PFSK-1 (cell line): Measurements from ENCODE around the gene RPL15.
A peak's percentile ranks its signal among the peaks of the same experiment; 100 is the strongest.

Experiments
- FOXP2 ChIP-seq: optimal IDR thresholded peaks from 2 replicates; pipeline ENCODE3; 2011; ENCODE audit warnings: borderline replicate concordance, control low read depth, inconsistent platforms; ENCODE audit not compliant: insufficient read depth; ENCODE audit errors: extremely low read length, extremely low read depth
- POLR2AphosphoS5 ChIP-seq: IDR thresholded peaks from 2 replicates; pipeline ENCODE4 v1.6.1; 2012; ENCODE audit warnings: low read depth, mild to moderate bottlenecking, control low read depth, low read length, moderate library complexity
- SIN3A ChIP-seq: IDR thresholded peaks from 2 replicates; pipeline ENCODE4 v1.6.1; 2012; ENCODE audit warnings: mild to moderate bottlenecking, low read length, moderate library complexity, borderline replicate concordance; ENCODE audit not compliant: insufficient read depth
- TAF1 ChIP-seq: IDR thresholded peaks from 2 replicates; pipeline ENCODE4 v1.6.1; 2012; ENCODE audit warnings: low read length, control low read depth, borderline replicate concordance; ENCODE audit not compliant: insufficient read depth
- TF ChIP-seq, protein P1 (sequence below), 2 experiments: IDR thresholded peaks; 2 replicates each; pipeline versions ENCODE4 v1.6.1 to v1.8.0; 2011 to 2012; ENCODE audit warnings: low read depth in 2 of 2, low read length in 2 of 2, control low read depth in 1 of 2, inconsistent platforms in 1 of 2, mild to moderate bottlenecking in 1 of 2, moderate library complexity in 1 of 2; ENCODE audit not compliant: insufficient read depth in 1 of 2

RPL15 gene

DNA sequence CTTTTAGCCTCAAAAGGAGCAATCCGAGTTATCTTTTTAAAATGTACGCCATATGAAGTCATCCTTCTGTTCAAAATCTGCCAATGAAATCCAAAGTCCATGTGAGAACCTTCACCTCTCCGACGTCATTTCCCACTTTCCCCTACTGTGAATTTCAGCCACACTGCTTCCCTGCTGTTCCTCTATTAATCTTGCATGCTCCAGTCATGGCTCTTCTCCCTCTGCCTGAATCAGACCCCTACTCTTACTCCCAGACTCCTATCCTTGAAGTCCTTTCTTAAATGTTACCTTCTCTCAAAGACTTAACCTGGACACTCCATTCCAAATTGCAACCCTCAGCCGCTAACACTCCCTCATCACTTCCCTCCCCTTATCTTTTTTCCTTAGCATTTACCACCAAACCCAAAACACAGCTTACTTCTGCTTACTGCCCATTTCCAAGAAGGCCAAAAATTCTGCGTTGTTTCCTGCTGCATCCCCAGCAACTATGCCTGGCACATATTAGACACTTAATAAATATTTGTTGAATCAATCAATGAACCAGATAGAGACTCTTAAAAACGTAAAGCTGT, 1.3 kb upstream of the RPL15 start:
- TF ChIP-seq FOXP2 (no peak), POLR2AphosphoS5 (no peak), TAF1 (no peak), SIN3A (no peak)
- TF ChIP-seq, protein P1, sequence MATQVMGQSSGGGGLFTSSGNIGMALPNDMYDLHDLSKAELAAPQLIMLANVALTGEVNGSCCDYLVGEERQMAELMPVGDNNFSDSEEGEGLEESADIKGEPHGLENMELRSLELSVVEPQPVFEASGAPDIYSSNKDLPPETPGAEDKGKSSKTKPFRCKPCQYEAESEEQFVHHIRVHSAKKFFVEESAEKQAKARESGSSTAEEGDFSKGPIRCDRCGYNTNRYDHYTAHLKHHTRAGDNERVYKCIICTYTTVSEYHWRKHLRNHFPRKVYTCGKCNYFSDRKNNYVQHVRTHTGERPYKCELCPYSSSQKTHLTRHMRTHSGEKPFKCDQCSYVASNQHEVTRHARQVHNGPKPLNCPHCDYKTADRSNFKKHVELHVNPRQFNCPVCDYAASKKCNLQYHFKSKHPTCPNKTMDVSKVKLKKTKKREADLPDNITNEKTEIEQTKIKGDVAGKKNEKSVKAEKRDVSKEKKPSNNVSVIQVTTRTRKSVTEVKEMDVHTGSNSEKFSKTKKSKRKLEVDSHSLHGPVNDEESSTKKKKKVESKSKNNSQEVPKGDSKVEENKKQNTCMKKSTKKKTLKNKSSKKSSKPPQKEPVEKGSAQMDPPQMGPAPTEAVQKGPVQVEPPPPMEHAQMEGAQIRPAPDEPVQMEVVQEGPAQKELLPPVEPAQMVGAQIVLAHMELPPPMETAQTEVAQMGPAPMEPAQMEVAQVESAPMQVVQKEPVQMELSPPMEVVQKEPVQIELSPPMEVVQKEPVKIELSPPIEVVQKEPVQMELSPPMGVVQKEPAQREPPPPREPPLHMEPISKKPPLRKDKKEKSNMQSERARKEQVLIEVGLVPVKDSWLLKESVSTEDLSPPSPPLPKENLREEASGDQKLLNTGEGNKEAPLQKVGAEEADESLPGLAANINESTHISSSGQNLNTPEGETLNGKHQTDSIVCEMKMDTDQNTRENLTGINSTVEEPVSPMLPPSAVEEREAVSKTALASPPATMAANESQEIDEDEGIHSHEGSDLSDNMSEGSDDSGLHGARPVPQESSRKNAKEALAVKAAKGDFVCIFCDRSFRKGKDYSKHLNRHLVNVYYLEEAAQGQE (IDR thresholded peaks at IDR 0.05; ENCODE audit: insufficient read depth in 1 of 2, low read depth in 2 of 2, low read length in 2 of 2): no peak

DNA sequence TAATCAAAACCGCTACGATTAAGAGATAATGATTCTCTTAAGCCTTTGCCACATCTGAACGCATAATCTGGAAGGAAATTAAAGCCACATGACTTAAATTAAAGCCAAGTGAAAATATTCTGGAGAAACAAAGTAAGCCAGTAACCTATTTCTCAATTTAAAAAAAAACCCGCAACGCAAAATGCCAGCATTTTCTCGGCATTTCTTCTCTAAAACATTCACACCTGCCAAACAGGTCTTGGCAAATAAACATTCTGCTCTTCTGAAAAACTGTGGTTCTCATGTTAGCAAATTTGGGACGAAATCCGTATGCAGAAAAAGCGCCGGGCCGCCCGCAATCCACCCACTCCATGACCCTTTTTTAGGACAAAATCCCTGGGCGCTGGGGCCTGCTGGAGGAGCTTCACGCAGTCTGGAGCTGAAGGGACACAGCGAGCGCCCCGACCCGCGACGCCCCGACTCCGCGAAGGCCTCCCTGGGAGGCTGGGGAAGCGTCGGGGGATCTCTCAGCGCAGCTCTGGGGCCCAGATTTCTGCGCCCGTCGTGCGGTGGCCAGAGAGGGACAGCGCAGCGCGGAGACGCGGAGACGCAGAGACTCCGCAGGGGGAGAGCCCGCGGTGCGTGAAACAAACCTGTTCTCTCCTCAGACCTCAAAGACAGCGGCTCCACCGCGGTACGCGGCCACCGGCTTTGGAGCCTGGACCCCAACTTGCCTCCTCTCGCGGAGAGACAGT, 613 bp upstream of the RPL15 start:
- TF ChIP-seq POLR2AphosphoS5: no peak

DNA sequence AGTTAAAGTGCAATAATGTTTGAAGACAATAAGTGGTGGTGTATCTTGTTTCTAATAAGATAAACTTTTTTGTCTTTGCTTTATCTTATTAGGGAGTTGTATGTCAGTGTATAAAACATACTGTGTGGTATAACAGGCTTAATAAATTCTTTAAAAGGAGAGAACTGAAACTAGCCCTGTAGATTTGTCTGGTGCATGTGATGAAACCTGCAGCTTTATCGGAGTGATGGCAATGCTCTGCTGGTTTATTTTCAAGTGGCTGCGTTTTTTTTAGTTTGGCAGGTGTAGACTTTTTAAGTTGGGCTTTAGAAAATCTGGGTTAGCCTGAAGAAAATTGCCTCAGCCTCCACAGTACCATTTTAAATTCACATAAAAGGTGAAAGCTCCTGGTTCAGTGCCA, 2.7 kb downstream of the RPL15 start:
- no peak for TF ChIP-seq POLR2AphosphoS5
- no peak for TF ChIP-seq SIN3A
- no peak for TF ChIP-seq FOXP2
- TF ChIP-seq TAF1: no peak
- TF ChIP-seq, protein P1 (IDR thresholded peaks at IDR 0.05; ENCODE audit: insufficient read depth in 1 of 2, low read depth in 2 of 2, low read length in 2 of 2): no peak

DNA sequence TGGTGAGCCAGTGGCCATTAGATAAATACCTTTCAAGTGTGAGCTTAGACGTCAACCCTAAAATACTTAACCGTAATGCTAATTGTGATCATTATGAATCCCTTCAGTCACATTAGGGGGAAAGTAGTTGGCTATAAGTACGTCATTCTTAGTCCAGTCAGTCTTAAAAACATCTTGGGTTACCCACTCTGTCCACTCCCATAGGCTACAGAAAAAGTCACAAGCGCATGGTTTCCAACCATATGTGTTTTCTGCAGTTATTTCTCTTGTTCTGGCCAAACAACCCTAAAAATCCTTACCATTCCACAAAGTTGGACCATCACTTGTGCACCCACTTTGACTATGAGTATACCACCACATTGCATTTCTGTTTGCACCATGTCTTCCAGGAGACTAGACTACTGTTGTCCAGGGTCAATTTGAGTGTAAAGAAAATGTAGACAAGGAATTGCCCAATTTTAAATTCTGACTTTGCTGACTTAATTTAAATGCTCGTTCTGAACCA, 3.3 kb downstream of the RPL15 start:
- TF ChIP-seq, protein P1 (IDR thresholded peaks at IDR 0.05; ENCODE audit: insufficient read depth in 1 of 2, low read depth in 2 of 2, low read length in 2 of 2): no peak
- TF ChIP-seq FOXP2: no peak
- no peak for TF ChIP-seq SIN3A
- TF ChIP-seq TAF1: no peak
- peak; percentile 52; the same call in 1 of the 2 replicates for TF ChIP-seq POLR2AphosphoS5

DNA sequence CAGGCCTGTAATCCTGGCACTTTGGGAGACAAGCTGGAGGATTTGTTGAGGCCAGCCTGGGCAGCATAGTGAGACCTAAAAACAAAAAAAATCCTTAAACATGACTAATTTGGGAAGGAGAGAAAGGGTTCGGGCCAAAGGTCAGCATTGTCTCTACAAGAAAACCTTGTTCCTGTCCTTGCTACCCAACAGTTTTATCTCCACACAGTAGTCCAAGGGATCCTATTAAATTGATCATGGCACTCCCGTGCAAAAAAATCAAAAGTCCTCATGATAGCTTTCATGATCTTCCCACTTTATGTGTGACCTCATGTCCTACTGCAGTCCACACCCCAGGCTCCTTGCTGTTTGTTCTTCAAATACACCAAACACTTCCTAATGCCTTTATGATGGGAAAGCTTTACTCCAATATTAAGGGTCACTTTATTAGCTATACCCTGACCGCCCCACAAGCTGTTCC, 4.2 kb downstream of the RPL15 start:
- TF ChIP-seq POLR2AphosphoS5 (peak; percentile 55; the same call in 1 of the 2 replicates), TAF1 (no peak), FOXP2 (no peak)

DNA sequence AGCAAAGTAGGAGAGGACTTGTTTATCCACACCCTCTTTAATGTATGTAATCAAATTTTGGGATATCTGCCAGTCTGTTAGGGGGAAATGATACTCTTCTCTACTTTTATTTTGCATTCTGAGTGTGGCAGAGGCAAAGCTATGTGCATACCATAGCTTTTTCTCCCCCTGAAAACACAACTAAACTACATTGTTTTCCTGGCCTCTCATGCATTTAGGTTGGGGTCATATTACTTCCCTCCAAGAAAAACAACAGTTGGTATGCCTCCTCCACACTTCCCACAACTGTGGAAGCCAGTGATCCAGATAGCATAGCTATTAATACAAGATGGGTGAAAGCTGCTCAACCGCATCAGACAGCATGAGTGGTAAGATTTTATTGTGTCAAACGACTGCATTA, 6.9 kb downstream of the RPL15 start:
- TF ChIP-seq, protein P1 (IDR thresholded peaks at IDR 0.05; ENCODE audit: insufficient read depth in 1 of 2, low read depth in 2 of 2, low read length in 2 of 2): no peak
- TF ChIP-seq FOXP2: no peak
- TF ChIP-seq POLR2AphosphoS5: no peak
